Transverse colon (tissue), 4 donors: ENCODE results near the gene OOSP4A.

Experiments
- EP300 ChIP-seq: sonication (generic); formaldehyde crosslinking; IDR thresholded peaks from one replicate; pipeline ENCODE4 v1.6.1; 2017; ENCODE audit warnings: antibody characterized with exemption, low read depth
- POLR2A ChIP-seq: fragments of 450-650 bp; IDR thresholded peaks from one replicate; pipeline ENCODE4 v1.6.1; 2016; ENCODE audit warnings: antibody characterized with exemption, mild to moderate bottlenecking, moderate library complexity
- POLR2AphosphoS5 ChIP-seq, 3 donors: sonication (generic); formaldehyde crosslinking; IDR thresholded peaks; one replicate each; pipeline ENCODE4 v1.6.1; 2016; ENCODE audit warnings: antibody characterized with exemption in 3 of 3
- TF ChIP-seq, protein P1 (sequence below), 5 experiments: fragments of 200-600 bp in 3 of 5; fragments of 450-650 bp in 2 of 5; sonication (generic) in 3 of 5; IDR thresholded peaks; 1 replicate in 2 of 5; 2 replicates in 3 of 5; pipeline ENCODE4 v1.5.1; 2016 to 2017; ENCODE audit warnings: antibody characterized with exemption in 5 of 5, inconsistent platforms in 3 of 5, mild to moderate bottlenecking in 2 of 5, moderate library complexity in 1 of 5

DNA sequence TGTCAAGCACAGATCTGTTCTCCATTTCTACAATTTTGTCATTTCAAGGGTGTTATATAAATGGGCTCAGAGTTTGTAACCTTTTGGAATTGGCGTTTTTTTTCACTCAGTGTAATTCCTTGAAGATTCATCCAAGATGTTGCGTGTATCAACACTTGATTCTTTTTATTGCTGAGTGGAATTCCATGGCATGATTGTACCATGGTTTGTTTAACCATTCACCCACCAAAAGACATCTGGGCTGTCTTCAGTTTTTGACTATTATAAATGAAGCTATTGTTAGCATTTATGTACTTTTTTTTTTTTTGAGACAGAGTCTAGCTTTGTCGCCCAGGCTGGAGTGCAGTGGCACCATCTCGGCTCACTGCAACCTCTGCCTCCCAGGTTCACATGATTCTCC lies 22.7 kb upstream of the OOSP4A start:
- TF ChIP-seq POLR2A, result no peak
- TF ChIP-seq, protein P1, sequence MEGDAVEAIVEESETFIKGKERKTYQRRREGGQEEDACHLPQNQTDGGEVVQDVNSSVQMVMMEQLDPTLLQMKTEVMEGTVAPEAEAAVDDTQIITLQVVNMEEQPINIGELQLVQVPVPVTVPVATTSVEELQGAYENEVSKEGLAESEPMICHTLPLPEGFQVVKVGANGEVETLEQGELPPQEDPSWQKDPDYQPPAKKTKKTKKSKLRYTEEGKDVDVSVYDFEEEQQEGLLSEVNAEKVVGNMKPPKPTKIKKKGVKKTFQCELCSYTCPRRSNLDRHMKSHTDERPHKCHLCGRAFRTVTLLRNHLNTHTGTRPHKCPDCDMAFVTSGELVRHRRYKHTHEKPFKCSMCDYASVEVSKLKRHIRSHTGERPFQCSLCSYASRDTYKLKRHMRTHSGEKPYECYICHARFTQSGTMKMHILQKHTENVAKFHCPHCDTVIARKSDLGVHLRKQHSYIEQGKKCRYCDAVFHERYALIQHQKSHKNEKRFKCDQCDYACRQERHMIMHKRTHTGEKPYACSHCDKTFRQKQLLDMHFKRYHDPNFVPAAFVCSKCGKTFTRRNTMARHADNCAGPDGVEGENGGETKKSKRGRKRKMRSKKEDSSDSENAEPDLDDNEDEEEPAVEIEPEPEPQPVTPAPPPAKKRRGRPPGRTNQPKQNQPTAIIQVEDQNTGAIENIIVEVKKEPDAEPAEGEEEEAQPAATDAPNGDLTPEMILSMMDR (IDR thresholded peaks at IDR 0.05), result no peak
- no peak for TF ChIP-seq EP300
- TF ChIP-seq POLR2AphosphoS5 (IDR thresholded peaks at IDR 0.05), result no peak
